CD4-positive, alpha-beta T cell treated with Interleukin-6 at 100 ng/mL for 8 hours (primary cell): Measurements from ENCODE around the gene GTF2H1.
"Not testable (repeated sequence)": the region's sequence is repeated elsewhere in the genome, so short reads cannot be mapped to it uniquely, and the experiment has no call there.

ENCODE experiments used
- DNase-seq: peaks from one replicate; pipeline ENCODE4 v3.0.0-alpha.2; 2020; ENCODE audit warnings: mixed read lengths, low spot score

Gene GTF2H1

DNA sequence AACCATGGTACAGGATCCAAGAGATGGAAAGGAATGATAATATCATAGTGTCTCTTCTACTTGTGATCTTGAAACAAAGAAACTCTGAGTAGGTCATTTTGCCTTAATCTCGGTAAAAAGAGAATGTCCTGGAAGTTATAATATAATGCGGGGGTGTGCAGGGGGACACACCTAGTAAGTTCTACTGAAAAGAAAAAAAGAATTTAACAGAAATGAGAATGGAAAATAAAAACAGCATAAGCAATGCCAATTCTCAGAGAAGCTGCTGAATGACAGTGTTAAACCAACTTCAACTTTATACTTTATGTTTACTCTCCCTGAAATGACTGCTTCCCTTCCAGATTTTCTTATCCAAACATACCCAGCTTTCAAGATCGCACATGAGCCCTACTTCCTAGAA, 2.5 kb upstream of the GTF2H1 start:
- DNase-seq = no peak

DNA sequence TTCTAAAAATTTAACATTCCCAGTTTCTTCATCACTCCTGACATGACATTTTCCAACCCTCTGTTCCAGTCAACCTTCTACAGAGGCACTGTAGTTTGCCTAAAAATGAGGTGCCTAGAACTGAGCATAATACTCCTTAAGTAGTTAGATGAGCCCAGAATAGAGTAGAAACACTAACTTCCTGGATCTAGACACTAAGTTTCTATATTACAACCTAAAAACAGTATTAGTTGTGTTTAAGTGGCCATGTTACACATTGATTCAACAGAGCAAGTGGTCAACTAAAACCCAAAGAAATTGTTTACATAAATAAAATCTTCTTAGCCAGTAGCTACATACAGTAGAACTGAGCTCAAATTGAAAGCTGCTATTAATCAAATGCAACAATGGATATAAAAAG, 1.8 kb upstream of the GTF2H1 start:
- no peak for DNase-seq

DNA sequence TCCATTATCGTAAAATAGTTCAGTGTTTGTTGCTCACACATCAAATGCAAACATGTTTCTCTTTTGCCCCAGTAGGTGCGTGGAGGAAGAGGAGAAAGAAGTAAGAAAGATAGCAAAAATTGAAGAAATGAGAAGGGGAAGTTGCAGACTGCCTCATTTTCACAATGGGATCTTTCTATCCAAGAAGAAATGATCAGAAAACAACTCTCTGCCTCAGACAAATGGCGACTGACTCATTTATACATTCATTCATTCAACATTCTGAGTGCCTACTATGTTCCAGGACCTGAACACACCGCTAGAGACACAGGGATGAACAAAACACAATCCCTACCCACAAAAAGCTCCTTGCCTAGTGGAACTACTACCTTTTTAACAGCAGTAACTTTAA, 794 bp upstream of the GTF2H1 start:
- DNase-seq = no peak

DNA sequence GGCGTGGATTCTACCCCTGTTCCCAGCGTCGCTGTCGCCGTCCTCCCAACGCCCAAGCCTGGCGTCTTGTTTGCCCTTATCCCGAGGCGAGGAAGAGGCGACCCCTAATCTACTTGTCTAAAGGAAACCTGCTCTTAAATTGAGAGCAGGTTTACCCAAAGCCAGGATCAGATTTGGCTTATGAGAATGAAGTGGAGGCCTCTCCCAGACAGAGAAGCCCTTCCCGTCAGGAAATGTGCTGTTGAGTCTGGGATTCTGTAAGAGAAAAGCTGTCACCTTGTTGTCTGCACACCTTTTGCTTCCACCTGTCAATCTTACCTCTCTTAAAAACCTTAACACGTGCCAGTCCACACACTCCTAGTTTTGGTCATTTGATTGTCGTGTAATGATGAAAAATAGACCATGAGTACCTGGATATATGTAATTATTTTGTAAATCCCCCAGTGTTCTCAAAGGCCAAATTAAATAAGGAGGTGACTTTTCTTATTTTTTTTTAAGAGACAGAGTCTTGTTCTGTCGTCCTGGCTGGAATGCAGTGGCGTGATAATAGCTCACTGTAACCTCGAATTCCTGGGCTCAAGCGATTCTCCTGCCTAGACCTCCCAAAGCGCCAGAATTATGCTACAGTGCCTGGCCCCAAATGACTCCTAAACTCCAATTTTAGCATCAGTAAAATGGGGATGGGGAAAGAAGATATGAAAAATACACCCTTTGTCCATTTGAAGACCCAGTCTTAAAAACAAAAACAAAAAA, 627 bp downstream of the GTF2H1 start:
- no peak for DNase-seq

- DNase-seq = not testable (repeated sequence)
Measured at GRCh38 chr11:18323881-18324280, 1.5 kb downstream of the GTF2H1 start.

DNA sequence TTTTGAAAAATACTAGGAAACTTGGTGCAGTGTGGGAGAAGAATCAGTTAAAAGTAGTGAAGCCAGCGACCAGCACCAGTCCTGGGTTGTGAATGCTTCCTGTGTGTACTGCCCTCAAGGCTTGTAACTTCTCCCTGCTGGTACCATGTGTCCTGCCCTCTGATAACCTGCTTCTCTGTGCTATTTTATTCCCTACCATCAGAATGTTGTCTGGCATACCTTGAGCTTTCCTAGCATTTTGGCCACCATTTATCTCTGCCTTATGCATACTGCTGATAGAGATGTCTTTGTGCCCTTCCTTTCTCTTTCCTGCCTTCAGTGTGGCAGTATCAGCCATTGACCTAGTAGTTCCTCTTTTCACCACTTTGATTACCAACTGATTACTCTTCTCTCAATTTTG, 2.0 kb downstream of the GTF2H1 start:
- DNase-seq = no peak

- DNase-seq = no peak
Measured at GRCh38 chr11:18329196-18329870, 7.0 kb downstream of the GTF2H1 start.

DNA sequence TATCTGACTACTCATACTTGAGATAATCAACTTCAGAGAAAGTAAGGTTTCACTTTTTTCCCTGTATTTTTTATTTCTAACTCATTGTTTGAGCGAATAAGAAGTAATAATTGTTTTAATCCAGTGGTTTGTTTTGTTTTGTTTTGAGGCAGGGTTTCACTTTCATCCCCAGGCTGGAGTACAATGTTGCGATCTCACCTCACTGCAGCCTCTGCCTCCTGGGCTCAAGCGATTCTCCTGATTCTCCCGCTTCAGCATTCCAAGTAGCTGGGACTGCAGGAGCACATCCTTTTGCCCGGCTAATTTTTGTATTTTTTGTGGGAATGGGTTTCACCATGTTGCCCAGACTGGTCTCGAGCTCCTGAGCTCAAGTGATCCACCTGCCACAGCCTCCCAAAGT, 8.6 kb downstream of the GTF2H1 start:
- no peak for DNase-seq

- peak; percentile 34 for DNase-seq
Measured at GRCh38 chr11:18332302-18332701, 9.9 kb downstream of the GTF2H1 start.

DNA sequence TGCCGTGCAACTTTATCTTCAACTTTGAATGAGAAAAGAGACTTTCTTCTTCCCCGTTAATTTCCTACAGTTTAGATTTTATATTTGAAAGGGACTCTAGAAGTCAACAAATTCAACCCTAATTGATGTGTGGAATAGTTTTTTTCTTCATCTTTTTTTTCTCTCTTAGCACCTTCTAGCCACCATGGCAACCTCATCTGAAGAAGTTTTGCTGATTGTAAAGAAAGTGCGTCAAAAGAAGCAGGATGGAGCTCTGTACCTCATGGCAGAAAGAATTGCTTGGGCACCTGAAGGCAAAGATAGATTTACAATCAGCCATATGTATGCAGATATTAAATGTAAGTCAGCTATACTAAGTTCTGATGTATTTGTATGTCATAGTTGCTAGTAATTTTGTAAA, 10.5 kb downstream of the GTF2H1 start:
- DNase-seq = peak; percentile 6

GRCh38 chr11:18347471-18348125, 25.2 kb downstream of the GTF2H1 start:
- no peak for DNase-seq

DNA sequence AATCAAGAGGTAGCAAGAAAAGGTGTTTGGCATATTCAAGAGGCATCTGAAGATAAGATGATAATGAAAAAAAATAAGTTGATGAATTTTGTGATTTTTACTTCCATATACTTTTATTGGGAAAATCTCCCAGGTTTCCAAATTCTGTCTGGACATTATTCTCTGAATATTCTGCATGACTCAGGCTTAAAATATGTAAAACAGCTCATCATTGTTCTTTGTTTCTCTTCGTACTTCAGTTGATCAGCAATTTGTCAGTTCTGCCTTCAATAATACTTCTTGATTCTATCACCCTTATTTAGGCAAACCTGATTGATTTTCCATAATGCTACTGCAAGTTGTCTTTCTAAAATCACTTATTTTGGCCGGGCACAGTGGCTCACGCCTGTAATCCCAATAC, 30.2 kb downstream of the GTF2H1 start:
- no peak for DNase-seq

DNA sequence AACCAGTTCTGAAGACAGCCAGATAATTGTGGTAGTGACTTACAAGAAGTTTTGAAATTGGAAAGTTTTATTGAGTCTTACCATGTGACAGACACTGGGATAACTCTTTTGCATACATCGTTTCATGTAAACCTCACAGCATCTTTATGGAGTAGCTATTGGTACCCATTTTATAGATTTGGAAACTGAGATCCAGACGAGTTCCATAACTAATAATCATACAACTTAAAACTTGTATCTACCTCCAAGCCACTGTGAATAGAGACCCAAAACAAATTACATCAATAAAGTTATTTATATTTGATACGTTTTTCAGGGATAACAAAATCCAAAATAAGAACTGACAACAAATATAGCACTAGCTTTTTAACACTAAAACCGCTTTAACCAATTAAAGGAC, 36.3 kb downstream of the GTF2H1 start:
- no peak for DNase-seq

DNA sequence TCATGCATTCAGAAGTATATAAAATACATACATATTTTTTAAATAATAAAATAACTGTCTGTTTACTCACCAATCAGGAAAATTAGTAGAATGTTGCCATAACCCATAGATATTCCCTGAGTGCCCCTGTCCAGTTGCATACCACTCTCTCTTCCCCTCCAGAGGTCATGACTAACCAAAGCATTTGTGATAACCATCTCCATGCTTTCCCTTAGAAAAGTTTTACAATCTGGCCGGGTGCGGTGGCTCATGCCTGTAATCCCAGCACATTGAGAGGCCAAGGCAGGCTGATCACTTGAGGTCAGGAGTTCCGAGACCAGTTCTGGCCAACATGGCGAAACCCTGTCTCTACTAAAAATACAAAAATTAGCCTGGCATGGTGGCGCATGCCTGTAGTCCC, 38.8 kb downstream of the GTF2H1 start:
- DNase-seq = no peak

- no peak for DNase-seq
Measured at GRCh38 chr11:18364495-18365073, 42.2 kb downstream of the GTF2H1 start.

DNA sequence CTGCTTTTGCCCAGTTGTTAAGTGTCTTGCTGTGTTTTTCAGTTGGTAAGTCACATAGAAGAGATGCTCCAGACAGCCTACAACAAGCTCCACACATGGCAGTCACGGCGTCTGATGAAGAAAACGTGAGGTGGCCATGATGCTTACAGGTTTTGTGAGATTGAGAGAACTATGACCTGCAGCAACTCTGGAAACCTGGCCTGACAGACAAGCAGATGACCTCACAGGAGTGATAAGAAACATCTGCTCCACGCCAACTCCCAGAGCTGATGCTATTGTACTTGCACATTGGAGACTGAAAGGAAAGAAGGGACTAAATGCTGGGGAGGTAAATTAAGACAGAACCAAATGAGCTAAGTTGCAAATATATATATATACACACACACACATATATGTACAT, 43.4 kb downstream of the GTF2H1 start:
- DNase-seq = no peak

GRCh38 chr11:18366286-18366685, 43.9 kb downstream of the GTF2H1 start:
- DNase-seq = no peak

GRCh38 chr11:18367431-18367830, 45.1 kb downstream of the GTF2H1 start:
- no peak for DNase-seq

DNA sequence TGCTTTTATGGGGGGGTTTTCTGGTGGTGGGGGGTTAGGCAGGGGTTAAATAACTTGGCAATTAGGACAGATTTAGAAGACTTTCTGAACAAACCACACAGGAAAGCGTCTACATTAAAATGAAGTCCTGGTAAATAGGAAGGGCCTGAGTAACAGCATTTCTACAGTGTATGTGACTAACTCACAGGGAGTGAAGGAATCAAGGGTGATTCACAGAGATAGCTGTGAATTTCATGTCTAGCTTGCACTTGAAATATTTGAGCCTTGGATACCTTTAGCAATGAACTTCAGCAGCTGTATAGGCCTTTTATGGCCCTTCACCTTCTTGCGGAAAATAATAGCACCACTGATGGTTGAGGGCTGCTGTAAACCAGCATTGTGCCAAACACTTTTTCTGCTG, 45.9 kb downstream of the GTF2H1 start:
- no peak for DNase-seq

- no peak for DNase-seq
Measured at GRCh38 chr11:18369398-18369797, 47.0 kb downstream of the GTF2H1 start.

DNA sequence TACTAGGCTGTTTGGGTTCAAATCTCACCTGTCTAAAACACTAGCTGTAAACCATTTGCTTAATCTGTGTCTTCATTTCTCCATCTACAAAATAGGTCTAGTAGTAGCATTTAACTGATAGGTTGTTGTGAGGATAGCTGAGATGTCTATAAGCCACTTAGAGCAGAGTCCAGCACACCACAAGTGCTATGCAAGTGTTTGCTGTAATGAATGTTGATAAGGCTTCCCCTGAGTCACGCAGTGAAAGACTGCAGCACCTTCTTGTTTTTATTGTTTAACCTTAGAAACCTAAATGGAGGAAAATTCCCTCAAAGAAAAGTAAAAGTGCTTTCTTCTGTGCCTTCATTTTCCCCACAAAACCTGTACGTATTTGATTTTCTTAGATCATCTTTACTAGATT, 48.9 kb downstream of the GTF2H1 start:
- DNase-seq = no peak

GRCh38 chr11:18372201-18372600, 49.8 kb downstream of the GTF2H1 start:
- no peak for DNase-seq

DNA sequence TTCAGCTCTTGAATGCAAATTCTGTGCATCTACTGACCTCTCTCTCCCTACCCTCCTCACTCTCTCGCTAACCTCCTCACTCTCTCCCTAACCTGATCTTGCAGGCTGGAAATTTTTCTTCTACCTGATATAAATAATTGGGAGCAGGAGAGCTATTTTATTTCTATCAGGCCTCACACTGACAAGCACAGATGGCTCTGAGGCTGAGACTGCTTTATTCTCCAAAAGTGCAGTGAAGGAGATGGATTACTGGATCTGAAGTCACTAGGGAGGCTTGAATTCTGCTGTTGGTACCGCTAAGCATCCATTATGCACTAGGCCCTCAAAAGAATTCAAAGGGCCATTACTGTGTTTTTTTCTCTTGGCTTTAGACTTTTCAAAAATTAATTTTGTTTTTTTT, 52.6 kb downstream of the GTF2H1 start:
- DNase-seq = no peak
